ENCODE data around the gene A1CF.
"Not testable (repeated sequence)": the region's sequence is repeated elsewhere in the genome, so short reads cannot be mapped to it uniquely, and the experiment has no call there.

The A1CF gene

DNA sequence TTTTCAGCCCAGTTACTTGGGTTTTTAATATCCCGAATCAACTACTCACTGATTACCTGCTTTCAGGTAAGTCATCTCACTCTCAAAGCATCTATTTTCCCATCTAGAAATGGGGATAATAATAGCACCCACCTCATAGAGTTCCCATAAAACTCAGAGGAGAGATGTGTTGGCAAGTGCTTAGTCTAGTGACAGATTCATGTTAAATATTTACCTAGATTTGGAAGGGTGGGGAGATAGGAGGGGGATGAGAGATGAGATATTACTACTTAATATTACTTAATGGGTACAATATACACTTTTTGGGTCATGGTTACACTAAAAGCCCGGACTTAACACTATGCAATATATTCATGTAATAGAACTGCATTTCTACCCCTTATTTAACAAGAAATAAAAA is 7.0 kb upstream of the A1CF start:
- Histone ChIP-seq H3K4me3 (no peak overlapping the region), H3K27ac (no peak overlapping the region)
- DNase-seq (ENCODE audit: low spot score), result no peak
- TF ChIP-seq, protein P1, sequence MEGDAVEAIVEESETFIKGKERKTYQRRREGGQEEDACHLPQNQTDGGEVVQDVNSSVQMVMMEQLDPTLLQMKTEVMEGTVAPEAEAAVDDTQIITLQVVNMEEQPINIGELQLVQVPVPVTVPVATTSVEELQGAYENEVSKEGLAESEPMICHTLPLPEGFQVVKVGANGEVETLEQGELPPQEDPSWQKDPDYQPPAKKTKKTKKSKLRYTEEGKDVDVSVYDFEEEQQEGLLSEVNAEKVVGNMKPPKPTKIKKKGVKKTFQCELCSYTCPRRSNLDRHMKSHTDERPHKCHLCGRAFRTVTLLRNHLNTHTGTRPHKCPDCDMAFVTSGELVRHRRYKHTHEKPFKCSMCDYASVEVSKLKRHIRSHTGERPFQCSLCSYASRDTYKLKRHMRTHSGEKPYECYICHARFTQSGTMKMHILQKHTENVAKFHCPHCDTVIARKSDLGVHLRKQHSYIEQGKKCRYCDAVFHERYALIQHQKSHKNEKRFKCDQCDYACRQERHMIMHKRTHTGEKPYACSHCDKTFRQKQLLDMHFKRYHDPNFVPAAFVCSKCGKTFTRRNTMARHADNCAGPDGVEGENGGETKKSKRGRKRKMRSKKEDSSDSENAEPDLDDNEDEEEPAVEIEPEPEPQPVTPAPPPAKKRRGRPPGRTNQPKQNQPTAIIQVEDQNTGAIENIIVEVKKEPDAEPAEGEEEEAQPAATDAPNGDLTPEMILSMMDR (IDR thresholded peaks at IDR 0.05), result no peak

DNA sequence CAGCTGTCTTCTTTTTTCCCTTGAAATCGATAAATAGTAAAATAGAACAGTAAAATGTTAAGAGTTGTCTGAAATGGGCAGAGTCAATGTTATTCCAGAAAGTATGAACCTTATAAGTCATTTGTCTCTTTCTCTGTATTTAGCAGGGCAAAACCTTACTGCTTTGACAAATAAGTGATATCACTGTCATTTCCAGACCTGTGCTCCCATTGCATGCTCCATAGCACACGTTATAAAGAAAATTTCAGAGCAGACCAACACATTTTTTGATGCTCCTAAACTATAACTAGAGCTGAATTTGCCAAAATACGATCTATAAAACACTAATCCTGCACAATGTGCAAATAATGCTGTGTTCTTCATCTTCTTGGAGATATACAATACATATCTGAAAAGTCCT is 1.1 kb downstream of the A1CF start:
- no peak for DNase-seq (ENCODE audit: low spot score)
- TF ChIP-seq, protein P1 (IDR thresholded peaks at IDR 0.05), result no peak
- Histone ChIP-seq H3K4me3 (no peak overlapping the region), H3K27ac (no peak overlapping the region)

DNA sequence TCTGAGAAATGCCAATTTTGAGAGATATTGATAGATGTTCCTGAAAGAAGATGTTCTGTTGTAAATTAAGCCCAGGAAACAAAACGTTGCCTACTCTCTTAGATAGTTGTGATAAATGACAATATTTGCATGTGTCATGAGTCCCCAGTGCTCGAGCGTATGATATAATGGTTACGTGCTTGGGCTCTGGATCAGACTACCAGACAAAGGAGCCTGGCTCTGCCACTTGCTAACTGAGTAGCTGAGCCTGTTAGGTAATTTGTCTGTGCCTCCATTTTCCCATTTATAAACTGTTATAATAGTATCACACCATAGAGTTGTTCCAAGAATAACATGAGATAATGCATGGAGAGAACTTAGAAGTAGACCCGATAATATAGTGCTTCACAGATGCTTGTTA is 1.8 kb downstream of the A1CF start:
- no peak overlapping the region for H3K4me3 ChIP-seq

DNA sequence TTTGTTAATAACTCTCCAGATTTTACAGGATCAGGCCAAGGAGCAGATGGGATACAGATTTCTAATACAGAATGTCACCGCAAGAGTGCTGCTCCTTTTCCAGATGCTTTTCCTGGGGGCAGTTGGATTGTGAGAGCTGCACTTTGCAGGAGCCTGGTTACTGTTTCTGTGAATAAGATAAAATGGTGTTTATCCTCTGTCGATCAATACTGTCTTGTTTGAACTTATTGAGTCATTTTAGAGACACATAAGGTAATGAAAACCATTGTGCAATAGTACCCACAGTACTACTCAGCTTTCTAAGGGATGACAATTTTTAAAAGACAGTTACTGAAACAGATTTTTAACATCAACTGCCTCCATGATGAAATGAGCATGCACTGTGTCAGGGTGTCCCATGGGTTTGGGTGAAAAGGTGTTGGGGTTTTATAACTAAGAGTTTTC is 2.9 kb downstream of the A1CF start:
- Histone ChIP-seq H3K27ac (no peak overlapping the region), H3K4me3 (no peak overlapping the region)
- no peak for DNase-seq (ENCODE audit: low spot score)
- TF ChIP-seq, protein P1 (IDR thresholded peaks at IDR 0.05), result no peak

More for the DNA sequence above, 1.8 kb downstream of the A1CF start:
- no peak overlapping the region for H3K27ac ChIP-seq
- TF ChIP-seq, protein P1 (IDR thresholded peaks at IDR 0.05), result no peak
- no peak for DNase-seq (ENCODE audit: low spot score)

DNA sequence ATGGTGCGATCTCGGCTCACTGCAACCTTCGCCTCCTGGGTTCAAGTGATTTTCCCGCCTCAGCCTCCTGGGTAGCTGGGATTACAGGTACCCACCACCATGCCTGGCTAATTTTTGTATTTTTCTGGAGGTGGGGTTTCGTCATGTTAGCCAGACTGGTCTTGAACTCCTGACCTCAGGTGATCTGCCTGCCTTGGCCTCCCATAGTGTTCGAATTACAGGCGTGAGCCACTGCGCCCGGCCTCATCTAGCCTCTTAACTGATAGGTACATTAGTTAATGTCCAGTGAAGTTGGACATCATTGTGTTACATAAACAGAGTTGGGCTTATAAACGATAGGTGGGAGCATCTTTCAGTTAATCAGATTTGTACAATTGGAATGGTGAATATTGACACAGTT is 4.4 kb downstream of the A1CF start:
- not testable (repeated sequence) for H3K27ac ChIP-seq; H3K4me3 ChIP-seq; DNase-seq (ENCODE audit: low spot score)

- no peak overlapping the region for H3K27ac ChIP-seq
- no peak overlapping the region for H3K4me3 ChIP-seq
- no peak for DNase-seq (ENCODE audit: low spot score)
- TF ChIP-seq, protein P1 (IDR thresholded peaks at IDR 0.05), result no peak
These were observed 9.0 kb downstream of the A1CF start for GRCh38 chr10:50876429-50876828.

- H3K27ac ChIP-seq, result no peak overlapping the region
- TF ChIP-seq, protein P1 (IDR thresholded peaks at IDR 0.05), result no peak
- H3K4me3 ChIP-seq, result no peak overlapping the region
- DNase-seq (ENCODE audit: low spot score), result no peak
These were observed 10.7 kb downstream of the A1CF start for GRCh38 chr10:50874723-50875122.

- Histone ChIP-seq H3K27ac (no peak overlapping the region), H3K4me3 (no peak overlapping the region)
- TF ChIP-seq, protein P1 (IDR thresholded peaks at IDR 0.05), result no peak
- DNase-seq (ENCODE audit: low spot score), result no peak
These were observed 19.1 kb downstream of the A1CF start for GRCh38 chr10:50866317-50866716.

Data from coronary artery (tissue), 2 donors.